Measurements from ENCODE around the gene FAM234B.

GRCh38 chr12:13075786-13076570 is 31.8 kb downstream of the FAM234B start:
- TF ChIP-seq EP300 (conservative IDR thresholded peaks at IDR 0.05; ENCODE audit: poor library complexity, severe bottlenecking) = no peak
- no peak for TF ChIP-seq RAD21 (conservative IDR thresholded peaks at IDR 0.05)
- no peak for TF ChIP-seq CTCF (IDR thresholded peaks at IDR 0.05; ENCODE audit: poor library complexity, severe bottlenecking)
- no peak for TF ChIP-seq REST (IDR thresholded peaks at IDR 0.05; ENCODE audit: borderline replicate concordance)
- no peak for TF ChIP-seq EZH2 (IDR thresholded peaks at IDR 0.05; ENCODE audit: borderline replicate concordance, insufficient read depth, low read length, poor library complexity, severe bottlenecking)
- no peak for TF ChIP-seq SMC3 (conservative IDR thresholded peaks at IDR 0.05; ENCODE audit: poor library complexity)
